Heart right ventricle (tissue), 16 donors: ENCODE measurements around the gene PARD3. TPM values are rescaled to one million over a fixed set of nuclear protein-coding genes. Genes with fewer than 3 reads are reported as not detected.
"Not testable (repeated sequence)": the region's sequence is repeated elsewhere in the genome, so short reads cannot be mapped to it uniquely, and the experiment has no call there.

Experiments
- ATAC-seq, 8 donors: fragments of 200-7000 bp; cut with Tn5 transposase; one replicate each; pipeline ENCODE4 v1.9.1; 2020; ENCODE audit warnings: mild to moderate bottlenecking in 8 of 8, moderate library complexity in 8 of 8, moderate number of reproducible peaks in 1 of 8
- DNase-seq, 2 donors: peaks; one replicate each; pipeline ENCODE4 v3.0.0-alpha.2; 2020
- H3K27ac ChIP-seq, 10 donors: fragments of 200-600 bp; sonication (generic) in 2 of 10; one replicate each; pipeline versions ENCODE4 v1.5.0 to v1.8.0; 2020 to 2022; ENCODE audit warnings: mild to moderate bottlenecking in 3 of 10
- H3K27me3 ChIP-seq, 7 donors: fragments of 200-600 bp; one replicate each; pipeline ENCODE4 v1.8.0; 2021 to 2022; ENCODE audit warnings: mild to moderate bottlenecking in 2 of 7
- H3K36me3 ChIP-seq, 9 donors: fragments of 200-600 bp; sonication (generic) in 1 of 9; one replicate each; pipeline versions ENCODE4 v1.5.0 to v1.8.0; 2020 to 2022; ENCODE audit warnings: mild to moderate bottlenecking in 2 of 9
- H3K4me1 ChIP-seq, 9 donors: fragments of 200-600 bp; sonication (generic) in 1 of 9; one replicate each; pipeline versions ENCODE4 v1.5.0 to v1.8.0; 2020 to 2022; ENCODE audit warnings: mild to moderate bottlenecking in 4 of 9
- H3K4me3 ChIP-seq, 10 donors: fragments of 200-600 bp; sonication (generic) in 2 of 10; one replicate each; pipeline versions ENCODE4 v1.5.0 to v1.8.0; 2020 to 2022; ENCODE audit warnings: mild to moderate bottlenecking in 7 of 10, moderate library complexity in 2 of 10
- H3K9me3 ChIP-seq, 11 donors: fragments of 200-600 bp in 10 of 11; sonication (generic) in 2 of 11; one replicate each; pipeline versions ENCODE4 v1.5.0 to v1.8.0; 2013 to 2022; ENCODE audit warnings: mild to moderate bottlenecking in 2 of 11, control low read depth in 1 of 11, moderate library complexity in 1 of 11
- WGBS, 2 donors: extraction: QIAGEN DNeasy Blood & Tissue Kit; methylation state at CpG; one replicate each; pipeline ENCODE4 v1.1.7; 2013; ENCODE audit warnings: inconsistent platforms in 1 of 2; 5-methylcytosine and 5-hydroxymethylcytosine counted together
- intact Hi-C, 10 donors: fragments of 100-400 bp; cut with DNase I; formaldehyde crosslinking; loops; one replicate each; pipeline versions ENCODE4 v1.11.1 to v1.14.2; 2022
- polyA plus RNA-seq, 2 donors: library from polyadenylated mRNA; stranded (reverse); fragments of 200-250 nt; gene quantifications; one replicate each; pipeline ENCODE4 v1.2.3, GENCODE V29; 2013
- total RNA-seq, 10 donors: library from RNA; stranded (reverse); fragmentation: NEBNext Ultra II Directional in 3 of 10; extraction: Animal tissue kit (Norgen Biotek cat#: 25700) in 3 of 10; gene quantifications; one replicate each; pipeline versions ENCODE4 v1.2.1 to v1.2.4, GENCODE V29; 2021 to 2023
- TF ChIP-seq, protein P1 (sequence below), 9 donors: fragments of 200-600 bp; sonication (generic) in 2 of 9; IDR thresholded peaks; one replicate each; pipeline versions ENCODE4 v1.5.0 to v1.8.0; 2021 to 2022; ENCODE audit warnings: antibody characterized with exemption in 9 of 9, mild to moderate bottlenecking in 5 of 9, moderate library complexity in 1 of 9
- donor health status: Arrhythmogenic right ventricular cardiomyopathy.
- donor health status: ischemic (EF 13 %, LVEDD 7.1; RV severe dilation, severe dysfunction).
- donor health status: healthy with polysubstance abuse.
- donor health status: DM: no; HTN: yes; CAD: no.
- donor health status: DM: no; HTN: no; CAD: no.
- donor health status: ischemic (EF 25% LVEDD 6.9; RV normal size, moderate dysfunction).
- donor health status: ischemic (EF 25% LVEDD 5.7; RV mildly dilated, moderate dysfunction).
- donor health status: healthy.
- donor health status: DM: yes; HTN: yes; CAD: no.
- donor health status: Ischemic cardiomyopathy.
- donor health status: ischemic (EF 35%, LVEDD 5.7; RV mildly dilated, moderate dysfunction).
- donor health status: nonischemic (EF 11% LVEDD 7.7; RV severe dilation, severe dysfunction).
- donor health status: DM: yes; HTN: yes; CAD: no.
- donor health status: PGD.
- donor health status: ischemic (EF 29% LVEDD 5.4; RV normal size, mild dysfunction).
- donor health status: nonischemic (EF 23%, LVEDD 6.1; RV moderate dilation, normal function).

The PARD3 gene
- total and polyA plus RNA-seq, 12 donors = 19.7 to 41.8 (median 34.2) TPM

DNA sequence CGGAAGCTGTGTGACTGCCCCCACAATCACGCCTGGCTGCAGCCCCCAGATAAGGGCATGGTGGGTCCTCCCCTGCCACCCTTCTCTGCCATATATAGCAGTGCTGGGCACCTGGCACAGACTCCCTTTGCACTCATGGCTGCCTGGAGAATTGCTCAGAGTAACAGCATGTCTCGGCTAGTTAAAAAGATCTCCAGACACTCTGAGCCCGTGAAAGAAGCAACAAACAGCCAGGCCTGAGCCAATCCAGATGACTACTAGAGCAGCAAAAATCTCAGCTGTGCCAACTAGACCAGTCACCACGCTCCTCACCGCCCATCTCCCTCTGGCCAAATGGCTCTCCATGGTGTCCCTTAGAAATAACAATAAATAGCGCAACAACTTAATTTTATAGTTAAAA, 71.3 kb downstream of the PARD3 start:
- peaks cover 8 to 41% (median 27%) of the 10 kb centered on the region in 9 donors for H3K4me1 ChIP-seq
- H3K27ac ChIP-seq = peak overlapping the region; percentile 5 to 71 (median 46)
- 48 to 64% methylated on average over 7 of the region's 7 CpGs for WGBS, 2 donors
- H3K27me3 ChIP-seq = no peaks in the 10 kb centered on the region
- TF ChIP-seq, protein P1, sequence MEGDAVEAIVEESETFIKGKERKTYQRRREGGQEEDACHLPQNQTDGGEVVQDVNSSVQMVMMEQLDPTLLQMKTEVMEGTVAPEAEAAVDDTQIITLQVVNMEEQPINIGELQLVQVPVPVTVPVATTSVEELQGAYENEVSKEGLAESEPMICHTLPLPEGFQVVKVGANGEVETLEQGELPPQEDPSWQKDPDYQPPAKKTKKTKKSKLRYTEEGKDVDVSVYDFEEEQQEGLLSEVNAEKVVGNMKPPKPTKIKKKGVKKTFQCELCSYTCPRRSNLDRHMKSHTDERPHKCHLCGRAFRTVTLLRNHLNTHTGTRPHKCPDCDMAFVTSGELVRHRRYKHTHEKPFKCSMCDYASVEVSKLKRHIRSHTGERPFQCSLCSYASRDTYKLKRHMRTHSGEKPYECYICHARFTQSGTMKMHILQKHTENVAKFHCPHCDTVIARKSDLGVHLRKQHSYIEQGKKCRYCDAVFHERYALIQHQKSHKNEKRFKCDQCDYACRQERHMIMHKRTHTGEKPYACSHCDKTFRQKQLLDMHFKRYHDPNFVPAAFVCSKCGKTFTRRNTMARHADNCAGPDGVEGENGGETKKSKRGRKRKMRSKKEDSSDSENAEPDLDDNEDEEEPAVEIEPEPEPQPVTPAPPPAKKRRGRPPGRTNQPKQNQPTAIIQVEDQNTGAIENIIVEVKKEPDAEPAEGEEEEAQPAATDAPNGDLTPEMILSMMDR (IDR thresholded peaks at IDR 0.05) = no peak
- intact Hi-C loops = loop anchor here in 1 of 10 donors (2.0 kb wide), 1 partner anchor 31 kb away; no protein-coding TSS in a partner anchor
- no peaks in the 10 kb centered on the region for H3K36me3 ChIP-seq
- ATAC-seq (peak; percentile 70 to 96 (median 90)), DNase-seq (peak; percentile 40 to 60)
- H3K4me3 ChIP-seq = peak overlapping the region in 1 of 10 donors; percentile 18
- no peaks in the 10 kb centered on the region for H3K9me3 ChIP-seq

DNA sequence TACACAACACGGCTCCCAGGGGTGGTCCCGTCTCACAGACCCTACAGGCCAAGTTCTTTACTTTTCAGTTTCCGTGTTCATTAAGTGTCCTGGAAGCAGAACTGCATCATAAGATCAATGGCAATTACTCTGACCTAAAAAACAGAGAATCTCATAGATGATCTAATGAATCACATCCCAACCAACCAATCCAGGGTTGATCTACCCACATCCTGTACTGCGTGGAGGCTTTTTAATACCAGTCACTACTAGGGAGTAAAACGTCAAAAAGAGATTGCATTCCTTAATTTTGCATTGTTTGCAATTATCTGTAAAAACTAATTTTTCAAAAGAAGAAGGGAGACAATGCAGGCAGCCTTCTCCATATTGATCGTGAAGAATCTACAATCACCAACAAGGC, 72.6 kb downstream of the PARD3 start:
- no peak for DNase-seq
- no peaks in the 10 kb centered on the region for H3K27me3 ChIP-seq
- H3K36me3 ChIP-seq = no peaks in the 10 kb centered on the region
- no peak for ATAC-seq
- H3K27ac ChIP-seq = no peak overlapping the region
- no peaks in the 10 kb centered on the region for H3K9me3 ChIP-seq
- H3K4me3 ChIP-seq = no peak overlapping the region
- TF ChIP-seq, protein P1 (IDR thresholded peaks at IDR 0.05) = no peak
- WGBS, 2 donors = 94 to 95% methylated on average over 6 of the region's 6 CpGs
- H3K4me1 ChIP-seq = peaks cover 8 to 37% (median 27%) of the 10 kb centered on the region in 9 donors
- intact Hi-C loops = loop anchor here in 1 of 10 donors (2.0 kb wide), 1 partner anchor 32 kb away; no protein-coding TSS in a partner anchor

DNA sequence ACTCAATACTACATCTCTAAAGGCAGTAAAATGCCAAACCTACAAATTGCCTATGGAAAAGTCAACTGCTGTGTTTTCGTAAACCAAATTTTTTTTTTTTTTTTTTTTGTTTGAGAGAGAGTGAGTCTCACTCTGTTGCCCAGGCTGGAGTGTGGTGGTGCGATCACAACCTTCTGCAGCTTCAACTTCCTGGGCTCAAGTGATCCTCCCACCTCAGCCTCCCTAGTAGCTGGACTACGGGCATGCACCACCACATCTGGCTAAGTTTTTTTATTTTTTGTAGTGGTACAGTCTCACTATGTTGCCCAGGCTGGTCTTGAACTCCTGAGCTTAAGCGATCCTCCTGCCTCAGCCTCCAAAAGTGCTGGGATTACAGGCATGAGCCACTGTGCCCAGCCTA, 74.0 kb downstream of the PARD3 start:
- H3K4me3 ChIP-seq, H3K27me3 ChIP-seq, H3K9me3 ChIP-seq, ATAC-seq, DNase-seq, H3K36me3 ChIP-seq, intact Hi-C loops, H3K27ac ChIP-seq: not testable (repeated sequence)
- 99% methylated on average over 4 of the region's 4 CpGs for WGBS, 2 donors
- H3K4me1 ChIP-seq = peaks cover 8 to 37% (median 27%) of the 10 kb centered on the region in 9 donors

DNA sequence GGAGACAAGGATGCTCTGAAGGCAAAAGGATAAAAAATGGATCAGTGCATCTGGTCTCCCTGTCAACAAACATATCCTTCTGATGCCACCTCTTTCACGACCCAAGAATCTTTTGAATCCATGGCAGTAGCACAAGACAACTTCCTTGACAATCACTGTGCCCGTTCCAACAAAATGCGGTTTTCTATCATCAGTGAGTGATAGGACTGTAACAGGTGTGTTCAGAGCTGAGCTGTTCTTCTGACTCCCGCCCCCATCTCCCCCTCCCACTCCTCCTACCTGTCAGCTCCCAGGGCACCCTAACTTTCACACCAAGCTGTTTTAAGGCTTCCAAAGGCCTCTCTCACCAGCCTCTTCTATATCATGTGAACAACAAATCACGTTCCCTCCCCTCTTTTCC, 74.8 kb downstream of the PARD3 start:
- Histone ChIP-seq H3K4me3 (peak overlapping the region in 5 of 10 donors; percentile 2 to 30 (median 15)), H3K27me3 (no peaks in the 10 kb centered on the region), H3K27ac (peak overlapping the region in 3 of 10 donors; percentile 3 to 47 (median 26)), H3K36me3 (no peaks in the 10 kb centered on the region), H3K9me3 (no peaks in the 10 kb centered on the region), H3K4me1 (peaks cover 8 to 37% (median 27%) of the 10 kb centered on the region in 9 donors)
- TF ChIP-seq, protein P1 (IDR thresholded peaks at IDR 0.05) = no peak
- intact Hi-C loops = no loop called here
- DNase-seq = no peak
- WGBS, 2 donors = 39 to 48% methylated on average over 5 of the region's 5 CpGs
- no peak for ATAC-seq

DNA sequence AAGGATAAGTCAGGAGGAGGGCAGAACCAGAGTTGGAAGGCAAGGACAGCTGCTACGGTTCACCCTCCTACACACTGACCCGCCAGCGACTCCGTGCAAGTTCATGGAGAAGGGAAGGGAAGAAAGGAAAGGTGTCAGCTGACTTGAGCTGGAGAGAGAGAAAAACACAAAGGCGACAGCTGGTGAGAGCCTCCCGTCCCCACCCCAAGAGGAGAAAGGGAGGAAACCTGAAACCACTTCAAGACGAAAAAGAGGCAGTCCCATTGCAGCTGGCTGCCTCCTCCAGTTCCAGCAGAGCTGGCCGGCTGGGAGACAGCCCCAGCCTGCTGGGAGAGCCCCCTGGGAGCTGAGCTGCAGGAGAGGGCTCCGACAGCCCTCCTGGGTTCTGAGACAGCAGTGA, 75.2 kb downstream of the PARD3 start:
- Histone ChIP-seq H3K27ac (peak overlapping the region in 3 of 10 donors; percentile 3 to 47 (median 26)), H3K4me3 (peak overlapping the region in 6 of 10 donors; percentile 2 to 30 (median 14)), H3K27me3 (no peaks in the 10 kb centered on the region), H3K36me3 (no peaks in the 10 kb centered on the region), H3K4me1 (peaks cover 8 to 37% (median 27%) of the 10 kb centered on the region in 9 donors), H3K9me3 (no peaks in the 10 kb centered on the region)
- ATAC-seq (peak; percentile 46 to 73 (median 65)), DNase-seq (peak; percentile 50 to 51)
- intact Hi-C loops = loop anchor here in 1 of 10 donors (5.0 kb wide), 1 partner anchor 72 kb away; no protein-coding TSS in a partner anchor
- TF ChIP-seq, protein P1 (IDR thresholded peaks at IDR 0.05) = no peak
- 3 to 15% methylated on average over 9 of the region's 9 CpGs for WGBS, 2 donors
